ENCODE data around the gene TSPAN1.

DNA sequence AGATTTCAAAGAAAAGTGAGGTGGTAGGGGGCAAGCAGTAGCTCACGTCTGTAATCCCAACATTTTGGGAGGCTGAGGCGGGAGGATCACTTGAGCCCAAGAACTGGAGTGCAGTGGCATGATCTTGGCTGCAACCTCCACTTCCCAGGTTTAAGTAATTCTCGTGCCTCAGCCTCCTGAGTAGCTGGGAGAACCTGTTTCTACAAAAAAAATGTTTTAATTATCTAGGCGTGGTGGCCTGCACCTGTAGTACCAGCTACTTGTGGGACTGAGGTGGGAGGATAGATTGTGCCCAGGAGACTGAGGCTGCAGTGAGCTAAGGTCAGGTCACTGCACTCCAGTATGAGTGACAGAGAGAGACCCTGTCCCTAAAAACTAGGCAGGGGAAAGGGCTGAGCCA, 2.6 kb upstream of the TSPAN1 start:
- TF ChIP-seq SPI1 (IDR thresholded peaks at IDR 0.05; ENCODE audit: low read depth, low read length) = no peak
- TF ChIP-seq POLR2AphosphoS5 (IDR thresholded peaks at IDR 0.05; ENCODE audit: low read depth, low read length) = no peak
- no peak for TF ChIP-seq TAF1 (IDR thresholded peaks at IDR 0.05; ENCODE audit: low read depth, low read length)
